HCT116 (cell line): Measurements from ENCODE around the gene CCDC137.

ENCODE experiments used
- CEBPB ChIP-seq: IDR thresholded peaks from 2 replicates; pipeline ENCODE4 v1.6.1; 2012; ENCODE audit warnings: low read depth
- EZH2 ChIP-seq: fragments of 200-600 bp; sonication (generic); IDR thresholded peaks from 2 replicates; pipeline ENCODE4 v1.6.1; 2017; ENCODE audit warnings: antibody characterized with exemption, mixed run types
- EZH2phosphoT487 ChIP-seq: fragments of 200-600 bp; IDR thresholded peaks from 2 replicates; pipeline ENCODE4 v1.6.1; 2018; ENCODE audit warnings: antibody characterized with exemption, borderline replicate concordance
- POLR2A ChIP-seq: IDR thresholded peaks from 2 replicates; pipeline ENCODE4 v1.7.0; 2011; ENCODE audit warnings: borderline replicate concordance; ENCODE audit not compliant: insufficient read depth, insufficient read length; ENCODE audit errors: extremely low read depth
- POLR2AphosphoS5 ChIP-seq: IDR thresholded peaks from 2 replicates; pipeline ENCODE4 v1.6.1; 2011; ENCODE audit warnings: mild to moderate bottlenecking, low read depth, low read length, moderate library complexity
- RAD21 ChIP-seq: IDR thresholded peaks from 2 replicates; pipeline ENCODE4 v1.6.1; 2012; ENCODE audit warnings: low read depth, mild to moderate bottlenecking
- SP1 ChIP-seq: IDR thresholded peaks from 2 replicates; pipeline ENCODE4 v1.6.1; 2012; ENCODE audit warnings: low read depth
- ZFX ChIP-seq: fragments of 450-650 bp; IDR thresholded peaks from 2 replicates; pipeline ENCODE4 v1.6.1; 2017
- TF ChIP-seq, protein P1 (sequence below), 3 experiments: fragments of 200-600 bp in 1 of 3; sonication (generic) in 1 of 3; IDR thresholded peaks in 2 of 3; conservative IDR thresholded peaks in 1 of 3; 2 replicates each; pipeline ENCODE4 v1.5.1; 2012 to 2017; ENCODE audit warnings: low read depth in 2 of 3, low read length in 2 of 3, antibody characterized with exemption in 1 of 3, borderline replicate concordance in 1 of 3, control low read depth in 1 of 3, mild to moderate bottlenecking in 1 of 3, mixed read lengths in 1 of 3, mixed run types in 1 of 3, moderate library complexity in 1 of 3; ENCODE audit not compliant: insufficient read depth in 1 of 3
- TF ChIP-seq, protein P2 (sequence below): IDR thresholded peaks from 2 replicates; pipeline ENCODE4 v1.6.1; 2011; ENCODE audit warnings: mild to moderate bottlenecking, low read length, moderate library complexity; ENCODE audit not compliant: insufficient replicate concordance; ENCODE audit errors: extremely low read depth
- TF ChIP-seq, protein P3 (sequence below): IDR thresholded peaks from 2 replicates; pipeline ENCODE4 v1.6.1; 2012
- TF ChIP-seq, protein P4 (sequence below): IDR thresholded peaks from 2 replicates; pipeline ENCODE4 v1.6.1; 2012; ENCODE audit warnings: low read depth

DNA sequence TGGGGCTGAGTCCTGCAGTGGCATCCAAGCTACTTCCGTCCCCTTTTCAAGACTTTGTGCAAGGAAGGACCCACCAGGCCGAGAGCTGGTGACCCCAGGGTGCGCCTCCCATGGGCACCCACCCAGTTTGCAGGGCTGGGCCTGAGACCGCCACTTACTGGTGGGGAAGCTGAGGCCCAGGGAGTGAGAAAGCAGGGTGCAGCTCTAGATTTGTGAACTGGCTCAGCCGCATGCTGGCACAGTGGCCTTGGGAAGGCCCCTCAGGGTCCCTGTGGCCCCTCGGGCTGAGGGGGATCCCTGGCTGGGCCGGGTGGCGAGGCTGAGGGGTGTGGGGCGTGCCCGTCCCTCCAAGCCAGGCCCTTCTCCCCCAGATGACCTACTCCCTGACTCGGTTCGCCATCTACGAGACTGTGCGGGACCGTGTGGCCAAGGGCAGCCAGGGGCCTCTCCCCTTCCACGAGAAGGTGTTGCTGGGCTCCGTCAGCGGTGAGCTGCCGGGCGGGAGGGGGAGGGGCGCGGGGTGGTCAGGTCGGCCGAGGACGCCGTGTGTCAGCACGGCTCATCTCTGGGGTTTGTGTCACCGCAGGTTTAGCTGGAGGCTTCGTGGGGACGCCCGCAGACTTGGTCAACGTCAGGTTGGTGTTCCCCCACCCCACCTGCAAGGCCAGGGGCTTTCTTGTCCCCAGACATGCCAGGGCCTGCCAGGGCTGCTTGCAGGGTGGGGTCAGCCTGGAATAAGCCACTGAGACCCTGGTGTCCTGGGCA is 48.8 kb downstream of the CCDC137 start:
- TF ChIP-seq ZFX (no peak), EZH2 (no peak), CEBPB (no peak), POLR2A (no peak), POLR2AphosphoS5 (no peak), SP1 (no peak), RAD21 (no peak), EZH2phosphoT487 (no peak)
- TF ChIP-seq, protein P1, sequence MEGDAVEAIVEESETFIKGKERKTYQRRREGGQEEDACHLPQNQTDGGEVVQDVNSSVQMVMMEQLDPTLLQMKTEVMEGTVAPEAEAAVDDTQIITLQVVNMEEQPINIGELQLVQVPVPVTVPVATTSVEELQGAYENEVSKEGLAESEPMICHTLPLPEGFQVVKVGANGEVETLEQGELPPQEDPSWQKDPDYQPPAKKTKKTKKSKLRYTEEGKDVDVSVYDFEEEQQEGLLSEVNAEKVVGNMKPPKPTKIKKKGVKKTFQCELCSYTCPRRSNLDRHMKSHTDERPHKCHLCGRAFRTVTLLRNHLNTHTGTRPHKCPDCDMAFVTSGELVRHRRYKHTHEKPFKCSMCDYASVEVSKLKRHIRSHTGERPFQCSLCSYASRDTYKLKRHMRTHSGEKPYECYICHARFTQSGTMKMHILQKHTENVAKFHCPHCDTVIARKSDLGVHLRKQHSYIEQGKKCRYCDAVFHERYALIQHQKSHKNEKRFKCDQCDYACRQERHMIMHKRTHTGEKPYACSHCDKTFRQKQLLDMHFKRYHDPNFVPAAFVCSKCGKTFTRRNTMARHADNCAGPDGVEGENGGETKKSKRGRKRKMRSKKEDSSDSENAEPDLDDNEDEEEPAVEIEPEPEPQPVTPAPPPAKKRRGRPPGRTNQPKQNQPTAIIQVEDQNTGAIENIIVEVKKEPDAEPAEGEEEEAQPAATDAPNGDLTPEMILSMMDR (IDR thresholded peaks at IDR 0.05 in 2 of 3, conservative IDR thresholded peaks at IDR 0.05 in 1 of 3; ENCODE audit: borderline replicate concordance in 1 of 3, insufficient read depth in 1 of 3, low read depth in 2 of 3, low read length in 2 of 3): no peak
- TF ChIP-seq, protein P2, sequence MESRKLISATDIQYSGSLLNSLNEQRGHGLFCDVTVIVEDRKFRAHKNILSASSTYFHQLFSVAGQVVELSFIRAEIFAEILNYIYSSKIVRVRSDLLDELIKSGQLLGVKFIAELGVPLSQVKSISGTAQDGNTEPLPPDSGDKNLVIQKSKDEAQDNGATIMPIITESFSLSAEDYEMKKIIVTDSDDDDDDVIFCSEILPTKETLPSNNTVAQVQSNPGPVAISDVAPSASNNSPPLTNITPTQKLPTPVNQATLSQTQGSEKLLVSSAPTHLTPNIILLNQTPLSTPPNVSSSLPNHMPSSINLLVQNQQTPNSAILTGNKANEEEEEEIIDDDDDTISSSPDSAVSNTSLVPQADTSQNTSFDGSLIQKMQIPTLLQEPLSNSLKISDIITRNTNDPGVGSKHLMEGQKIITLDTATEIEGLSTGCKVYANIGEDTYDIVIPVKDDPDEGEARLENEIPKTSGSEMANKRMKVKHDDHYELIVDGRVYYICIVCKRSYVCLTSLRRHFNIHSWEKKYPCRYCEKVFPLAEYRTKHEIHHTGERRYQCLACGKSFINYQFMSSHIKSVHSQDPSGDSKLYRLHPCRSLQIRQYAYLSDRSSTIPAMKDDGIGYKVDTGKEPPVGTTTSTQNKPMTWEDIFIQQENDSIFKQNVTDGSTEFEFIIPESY: no peak
- TF ChIP-seq, protein P3, sequence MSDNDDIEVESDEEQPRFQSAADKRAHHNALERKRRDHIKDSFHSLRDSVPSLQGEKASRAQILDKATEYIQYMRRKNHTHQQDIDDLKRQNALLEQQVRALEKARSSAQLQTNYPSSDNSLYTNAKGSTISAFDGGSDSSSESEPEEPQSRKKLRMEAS: no peak
- TF ChIP-seq, protein P4, sequence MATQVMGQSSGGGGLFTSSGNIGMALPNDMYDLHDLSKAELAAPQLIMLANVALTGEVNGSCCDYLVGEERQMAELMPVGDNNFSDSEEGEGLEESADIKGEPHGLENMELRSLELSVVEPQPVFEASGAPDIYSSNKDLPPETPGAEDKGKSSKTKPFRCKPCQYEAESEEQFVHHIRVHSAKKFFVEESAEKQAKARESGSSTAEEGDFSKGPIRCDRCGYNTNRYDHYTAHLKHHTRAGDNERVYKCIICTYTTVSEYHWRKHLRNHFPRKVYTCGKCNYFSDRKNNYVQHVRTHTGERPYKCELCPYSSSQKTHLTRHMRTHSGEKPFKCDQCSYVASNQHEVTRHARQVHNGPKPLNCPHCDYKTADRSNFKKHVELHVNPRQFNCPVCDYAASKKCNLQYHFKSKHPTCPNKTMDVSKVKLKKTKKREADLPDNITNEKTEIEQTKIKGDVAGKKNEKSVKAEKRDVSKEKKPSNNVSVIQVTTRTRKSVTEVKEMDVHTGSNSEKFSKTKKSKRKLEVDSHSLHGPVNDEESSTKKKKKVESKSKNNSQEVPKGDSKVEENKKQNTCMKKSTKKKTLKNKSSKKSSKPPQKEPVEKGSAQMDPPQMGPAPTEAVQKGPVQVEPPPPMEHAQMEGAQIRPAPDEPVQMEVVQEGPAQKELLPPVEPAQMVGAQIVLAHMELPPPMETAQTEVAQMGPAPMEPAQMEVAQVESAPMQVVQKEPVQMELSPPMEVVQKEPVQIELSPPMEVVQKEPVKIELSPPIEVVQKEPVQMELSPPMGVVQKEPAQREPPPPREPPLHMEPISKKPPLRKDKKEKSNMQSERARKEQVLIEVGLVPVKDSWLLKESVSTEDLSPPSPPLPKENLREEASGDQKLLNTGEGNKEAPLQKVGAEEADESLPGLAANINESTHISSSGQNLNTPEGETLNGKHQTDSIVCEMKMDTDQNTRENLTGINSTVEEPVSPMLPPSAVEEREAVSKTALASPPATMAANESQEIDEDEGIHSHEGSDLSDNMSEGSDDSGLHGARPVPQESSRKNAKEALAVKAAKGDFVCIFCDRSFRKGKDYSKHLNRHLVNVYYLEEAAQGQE: no peak
